HG03575 (cell line): ENCODE measurements around the gene CRTC3.
"Not testable (repeated sequence)": the region's sequence is repeated elsewhere in the genome, so short reads cannot be mapped to it uniquely, and the experiment has no call there.

Source experiments
- ATAC-seq: cut with Tn5 transposase; IDR thresholded peaks from one replicate; pipeline ENCODE4 v1.9.1; 2021; ENCODE audit not compliant: unreplicated experiment, insufficient number of reproducible peaks, low FRiP score; ENCODE audit errors: extremely low read depth

The CRTC3 gene

DNA sequence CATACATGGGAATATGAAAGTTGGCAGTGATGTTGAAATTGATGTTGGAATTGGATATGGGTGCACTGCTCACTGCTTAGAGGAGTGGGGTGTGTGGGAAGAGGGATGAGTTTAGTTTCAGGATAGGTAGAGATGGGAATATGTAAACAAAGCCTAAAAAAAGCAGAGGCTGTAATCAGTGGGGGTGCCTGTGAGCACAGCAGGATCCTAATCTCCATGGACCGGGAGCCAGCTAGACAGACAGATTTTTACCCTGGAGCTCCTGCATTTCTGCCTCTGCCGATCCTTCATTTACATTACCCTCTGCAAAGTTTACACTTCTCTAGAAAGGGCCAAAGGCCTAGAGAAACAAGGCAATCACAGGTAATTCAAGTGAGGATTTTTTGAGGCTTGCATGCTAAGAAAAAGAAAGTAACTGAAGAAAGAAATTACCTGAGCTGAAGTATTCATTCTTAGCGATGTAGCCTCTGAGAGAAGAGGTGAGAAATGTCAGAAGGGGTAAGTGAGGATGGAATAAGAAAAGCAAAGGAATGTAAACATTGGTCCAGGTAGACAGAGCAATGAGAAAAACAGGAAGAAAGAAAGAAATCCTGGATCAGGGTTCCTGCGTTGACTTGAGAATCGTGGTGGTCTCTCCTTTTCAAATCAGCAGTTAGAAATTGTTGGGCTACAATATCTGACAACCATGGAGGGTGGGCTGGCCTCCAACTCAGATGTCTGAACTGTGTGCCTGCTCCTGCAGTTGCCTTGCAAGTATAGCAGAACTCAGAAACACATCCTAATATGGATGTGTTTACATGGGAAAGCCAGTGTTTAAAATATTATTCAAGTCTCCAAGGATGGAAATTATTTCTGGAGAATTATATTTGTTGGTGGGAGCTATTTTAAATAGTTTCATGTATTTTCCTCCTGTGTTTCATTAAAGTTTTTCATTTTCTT lies 79.8 kb downstream of the CRTC3 start:
- no peak for ATAC-seq

DNA sequence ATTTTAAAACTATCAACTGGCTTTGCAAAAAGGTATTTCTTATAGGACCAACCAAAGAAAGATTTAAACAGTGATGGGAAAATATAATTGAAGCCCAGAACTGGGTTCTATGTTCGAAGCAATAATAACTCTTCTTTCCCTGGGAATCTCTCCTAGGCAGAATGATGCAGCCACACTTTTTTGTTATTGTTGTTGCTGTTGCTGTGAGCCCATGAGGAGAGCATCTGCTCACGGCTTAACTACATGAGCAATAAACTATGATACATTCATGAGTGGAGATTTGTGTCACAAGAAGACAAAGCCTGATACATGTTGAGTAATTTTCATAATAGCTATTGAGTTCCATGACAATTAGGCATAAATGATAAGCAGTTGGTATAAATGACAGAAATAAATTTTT lies 80.5 kb downstream of the CRTC3 start:
- no peak for ATAC-seq

DNA sequence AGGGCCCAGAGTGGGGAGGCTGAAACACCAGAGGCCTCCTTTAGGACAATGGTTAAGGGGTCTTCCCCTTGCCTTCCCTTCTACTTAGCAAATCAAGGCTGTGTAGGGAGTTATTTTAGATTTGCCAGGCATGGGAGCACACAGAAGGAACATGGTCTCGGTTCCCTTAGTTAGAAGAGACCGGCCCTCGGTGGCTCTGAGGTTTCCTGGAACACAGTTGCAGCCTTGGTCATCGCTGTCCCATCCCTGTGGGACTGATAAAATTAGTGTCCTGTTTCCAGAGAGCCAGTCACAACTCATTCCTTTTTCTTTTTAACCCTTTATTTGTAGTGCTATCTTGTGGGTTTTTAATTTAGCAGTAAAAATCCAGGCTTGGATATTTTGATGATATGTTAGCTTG lies 81.4 kb downstream of the CRTC3 start:
- no peak for ATAC-seq

DNA sequence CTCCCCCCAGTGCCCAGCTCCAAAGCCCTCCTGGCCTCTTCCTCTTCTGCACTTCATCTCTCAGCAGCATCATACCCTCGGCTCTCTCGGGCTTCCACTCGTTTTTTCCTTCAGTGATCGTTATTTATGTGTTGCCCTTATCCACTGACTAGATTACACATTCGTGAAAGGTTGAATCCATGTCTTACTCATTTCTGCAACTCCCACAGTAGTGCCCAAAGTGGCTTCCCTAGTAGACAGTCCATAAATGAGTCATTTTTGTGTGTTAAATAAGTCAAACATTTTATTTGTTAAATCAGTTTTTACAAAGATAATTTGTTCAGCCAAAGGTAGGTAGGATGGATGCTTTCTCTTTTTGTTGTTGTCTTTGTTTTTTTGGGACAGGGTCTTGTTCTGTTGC lies 87.4 kb downstream of the CRTC3 start:
- ATAC-seq = no peak

DNA sequence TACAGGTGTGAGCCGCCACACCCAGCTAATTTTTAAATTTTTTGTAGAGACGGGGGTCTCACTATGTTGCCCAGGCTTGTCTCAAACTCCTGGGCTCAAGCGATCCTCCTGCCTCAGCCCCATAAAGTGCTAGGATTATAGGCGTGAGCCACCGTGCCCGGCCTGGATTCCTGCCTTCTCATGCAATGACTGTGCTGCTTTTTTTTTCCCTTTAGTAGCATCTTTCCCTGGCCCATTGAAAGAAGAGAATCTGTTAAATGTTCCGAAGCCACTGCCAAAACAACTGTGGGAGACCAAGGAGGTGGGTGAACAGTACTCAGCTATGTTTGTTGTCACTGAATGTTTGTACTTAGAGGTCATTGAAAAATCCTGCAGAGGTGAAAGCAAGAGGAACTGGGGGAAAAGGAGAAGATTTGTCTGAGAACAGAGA lies 88.0 kb downstream of the CRTC3 start:
- no peak for ATAC-seq

DNA sequence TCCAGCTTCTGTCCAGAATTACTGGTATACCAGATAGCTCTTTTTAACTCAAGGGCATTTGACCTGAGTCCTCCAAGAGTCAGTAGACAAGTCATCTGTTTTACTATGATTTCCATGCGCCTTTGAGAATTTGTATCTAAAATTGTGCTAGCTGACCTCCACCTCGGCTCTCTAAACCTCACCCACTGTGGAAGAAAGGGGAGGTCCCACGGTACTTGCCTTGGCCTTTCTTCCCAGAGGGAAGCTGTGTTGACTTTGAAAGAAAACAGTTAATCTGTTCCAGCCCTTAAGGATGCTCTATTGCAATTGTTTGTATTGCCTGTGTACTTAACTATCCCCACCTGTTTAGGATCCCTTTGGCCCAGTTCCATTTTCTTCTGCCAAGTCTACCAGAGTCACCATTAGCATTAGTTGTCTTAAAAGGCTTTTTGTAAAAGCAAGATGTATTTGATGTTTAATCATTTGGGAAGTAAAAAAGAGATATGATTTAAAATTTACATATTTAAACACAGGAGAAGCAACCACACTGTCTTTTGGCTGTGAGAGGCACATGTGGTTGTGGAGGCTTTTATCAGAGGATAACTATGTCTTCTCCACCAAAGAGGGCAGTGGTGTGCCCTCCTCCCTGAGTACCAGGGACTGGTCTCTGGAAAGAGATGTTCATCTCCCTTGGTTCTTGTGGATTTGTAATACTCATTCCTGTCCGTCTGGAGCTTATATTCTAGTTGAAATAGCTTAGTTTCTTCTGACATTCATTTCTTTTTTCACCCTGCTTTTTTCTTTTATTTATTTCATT lies 88.8 kb downstream of the CRTC3 start:
- ATAC-seq = no peak

DNA sequence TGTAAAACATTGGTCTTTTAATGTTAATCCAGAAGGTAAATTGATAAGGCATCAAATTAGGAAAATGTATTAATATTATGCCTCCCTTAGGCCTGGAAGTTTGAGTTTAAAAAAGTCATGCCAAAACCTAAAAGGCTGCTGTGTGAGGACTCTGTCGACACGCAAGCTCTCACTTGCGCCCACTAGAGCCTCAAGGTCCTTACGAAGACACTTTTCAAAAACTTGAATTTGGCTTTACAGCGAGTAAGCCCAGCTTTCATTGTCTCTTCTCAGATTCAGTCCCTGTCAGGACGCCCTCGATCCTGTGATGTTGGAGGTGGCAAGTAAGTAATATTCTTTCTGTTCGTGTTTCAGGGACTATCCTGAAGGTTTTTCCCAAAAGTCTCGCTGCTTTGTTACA lies 89.7 kb downstream of the CRTC3 start:
- no peak for ATAC-seq

DNA sequence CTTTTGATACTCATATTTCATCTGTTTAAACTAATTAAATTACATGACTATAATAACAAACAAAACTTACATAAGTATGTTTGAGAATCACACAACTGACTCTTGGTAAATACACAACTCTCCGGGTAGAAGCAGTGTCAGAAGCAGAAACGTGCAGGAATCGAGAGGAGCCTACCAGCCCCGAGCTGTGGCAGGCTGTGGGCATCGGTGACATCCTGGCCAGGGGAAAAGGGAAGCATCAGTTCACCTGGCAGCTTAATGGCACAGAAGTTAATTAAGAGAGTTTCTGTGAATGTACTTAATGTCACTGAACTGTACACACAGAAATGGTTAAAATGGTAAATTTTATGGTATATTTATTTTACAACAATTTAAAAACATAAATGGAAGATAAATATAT lies 90.2 kb downstream of the CRTC3 start:
- ATAC-seq = no peak

DNA sequence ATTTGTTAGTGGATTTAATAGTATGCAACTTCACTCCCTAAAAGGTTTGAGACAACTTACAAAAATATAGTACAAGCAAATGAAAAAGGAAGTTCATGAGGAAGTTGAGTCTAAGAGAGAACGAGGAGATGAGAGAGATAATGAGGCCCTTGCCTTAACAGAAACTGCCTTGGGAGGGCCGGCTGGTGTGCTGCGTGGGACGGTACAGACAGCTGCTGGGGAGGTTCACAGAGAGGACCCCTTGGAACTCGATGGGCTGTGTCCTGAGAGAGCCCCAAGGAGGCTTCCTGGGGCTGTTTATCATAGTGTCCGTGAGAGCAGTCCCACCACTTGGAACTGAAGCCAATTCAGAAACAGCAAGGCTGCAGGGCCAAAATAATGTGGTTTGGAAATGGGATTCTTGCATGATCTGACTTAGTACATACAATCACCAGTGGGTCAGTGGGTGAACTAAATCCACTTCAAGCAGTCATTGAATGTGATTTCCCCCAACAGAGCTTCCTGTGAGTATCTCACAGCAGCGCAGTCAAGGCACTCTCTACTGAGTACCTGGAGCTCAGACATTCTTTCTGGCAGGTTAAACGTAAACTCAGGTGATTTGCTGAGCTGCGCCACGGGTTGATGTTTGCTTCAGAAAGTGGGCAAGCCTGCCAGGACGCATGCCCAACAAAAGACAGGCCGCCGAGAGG lies 90.8 kb downstream of the CRTC3 start:
- no peak for ATAC-seq

DNA sequence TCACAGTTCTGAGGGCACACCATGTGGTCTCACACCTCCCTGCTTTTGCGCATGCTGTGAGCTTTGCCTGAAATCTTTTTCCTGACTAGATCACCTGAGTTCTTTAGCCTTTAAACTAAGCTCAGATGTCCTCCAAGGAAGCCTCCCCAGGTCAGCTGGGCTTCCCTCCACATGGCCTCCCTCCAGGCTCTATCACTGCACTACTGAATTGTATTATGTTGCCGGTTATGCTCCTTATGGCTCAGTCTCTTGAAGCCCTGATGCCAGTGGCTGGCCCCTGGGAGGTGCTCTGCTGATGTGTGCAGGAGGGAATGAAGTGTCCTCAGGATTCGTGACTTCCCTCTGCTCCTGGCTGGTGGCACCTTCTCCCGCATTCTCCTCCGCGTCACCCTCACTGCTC lies 94.1 kb downstream of the CRTC3 start:
- no peak for ATAC-seq

DNA sequence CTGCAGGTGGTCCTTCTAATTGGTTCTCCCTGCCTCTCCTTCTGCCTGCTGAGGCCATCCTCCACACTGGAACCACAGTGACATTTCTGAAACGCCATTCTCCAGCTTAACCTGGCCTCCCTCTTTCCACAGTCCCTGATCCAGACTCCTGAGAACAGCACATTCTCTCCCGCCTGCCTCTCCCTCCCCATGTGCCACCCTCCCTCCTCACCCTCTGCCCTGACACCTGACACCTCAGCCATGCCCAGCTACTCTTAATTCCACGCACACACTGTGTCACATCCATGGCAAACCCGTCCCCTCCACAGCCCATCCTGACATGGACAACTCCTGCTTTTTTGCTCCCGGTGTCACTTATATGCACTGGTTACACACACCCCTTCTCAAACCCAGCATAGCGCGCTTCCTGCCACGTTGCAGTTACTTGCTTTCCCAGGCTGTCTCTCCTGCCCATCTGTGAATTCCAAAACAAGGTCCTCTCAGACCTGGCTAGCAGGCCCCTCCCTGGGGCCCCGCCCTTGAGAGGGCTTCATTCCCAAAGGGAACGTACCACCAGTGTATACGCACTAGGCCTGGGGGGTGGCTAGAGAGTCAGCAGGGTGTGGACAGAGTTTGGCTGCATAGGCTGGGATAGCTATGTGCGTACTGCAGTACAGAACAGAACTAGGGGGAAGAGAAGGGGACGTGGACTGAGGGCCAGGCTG lies 94.7 kb downstream of the CRTC3 start:
- no peak for ATAC-seq

DNA sequence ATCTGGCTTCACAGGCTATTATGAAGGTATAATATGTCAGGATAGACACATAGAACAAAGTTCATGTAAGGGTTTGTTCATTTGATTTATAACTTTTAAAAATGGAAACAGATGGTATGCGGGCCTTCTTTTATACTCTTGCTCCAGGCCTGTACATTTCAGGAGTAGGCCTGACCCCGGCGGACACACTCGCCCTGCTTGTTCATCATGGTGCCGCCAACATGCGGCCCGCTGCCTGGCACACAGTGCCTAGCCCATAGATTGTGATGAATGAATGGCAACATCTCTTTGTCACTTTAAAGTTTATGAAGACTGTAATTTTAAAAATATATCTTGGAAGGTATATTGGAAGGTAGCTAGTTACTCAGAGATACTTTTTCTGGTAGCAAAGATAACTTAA lies 95.3 kb downstream of the CRTC3 start:
- ATAC-seq = no peak

DNA sequence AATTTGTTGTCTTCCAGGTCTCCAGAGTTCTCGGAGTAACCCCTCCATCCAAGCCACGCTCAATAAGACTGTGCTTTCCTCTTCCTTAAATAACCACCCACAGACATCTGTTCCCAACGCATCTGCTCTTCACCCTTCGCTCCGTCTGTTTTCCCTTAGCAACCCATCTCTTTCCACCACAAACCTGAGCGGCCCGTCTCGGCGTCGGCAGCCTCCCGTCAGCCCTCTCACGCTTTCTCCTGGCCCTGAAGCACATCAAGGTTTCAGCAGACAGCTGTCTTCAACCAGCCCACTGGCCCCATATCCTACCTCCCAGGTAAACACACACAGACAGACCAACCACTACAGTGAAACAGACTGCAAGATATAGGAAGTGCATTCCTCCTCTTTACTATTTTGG lies 99.5 kb downstream of the CRTC3 start:
- no peak for ATAC-seq

DNA sequence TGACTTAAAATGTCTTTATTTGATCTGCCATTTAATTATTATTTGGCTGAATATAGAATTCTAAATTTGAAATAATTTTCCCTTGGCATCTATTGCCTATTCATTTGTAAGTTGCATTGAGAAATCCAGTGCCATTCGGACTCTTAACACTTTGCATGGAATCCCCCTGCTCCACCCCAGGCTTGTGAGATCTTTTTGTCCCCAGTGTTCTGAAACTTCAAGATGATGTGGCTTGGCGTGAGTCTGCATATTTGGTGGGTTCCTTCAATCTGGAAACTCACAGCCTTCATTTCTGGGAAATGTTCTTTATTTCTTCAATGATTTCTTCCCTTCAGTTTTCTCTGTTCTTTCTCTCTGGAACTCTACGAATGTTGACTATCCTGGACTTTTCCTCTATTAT lies 103.6 kb downstream of the CRTC3 start:
- no peak for ATAC-seq

DNA sequence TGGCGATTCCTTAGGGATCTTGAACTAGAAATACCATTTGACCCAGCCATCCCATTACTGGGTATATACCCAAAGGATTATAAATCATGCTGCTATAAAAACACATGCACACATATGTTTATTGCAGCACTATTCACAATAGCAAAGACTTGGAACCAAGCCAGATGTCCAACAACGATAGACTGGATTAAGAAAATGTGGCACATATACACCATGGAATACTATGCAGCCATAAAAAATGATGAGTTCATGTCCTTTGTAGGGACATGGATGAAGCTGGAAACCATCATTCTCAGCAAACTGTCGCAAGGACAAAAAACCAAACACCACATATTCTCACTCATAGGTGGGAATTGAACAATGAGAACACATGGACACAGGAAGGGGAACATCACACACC lies 107.3 kb downstream of the CRTC3 start:
- ATAC-seq = not testable (repeated sequence)

DNA sequence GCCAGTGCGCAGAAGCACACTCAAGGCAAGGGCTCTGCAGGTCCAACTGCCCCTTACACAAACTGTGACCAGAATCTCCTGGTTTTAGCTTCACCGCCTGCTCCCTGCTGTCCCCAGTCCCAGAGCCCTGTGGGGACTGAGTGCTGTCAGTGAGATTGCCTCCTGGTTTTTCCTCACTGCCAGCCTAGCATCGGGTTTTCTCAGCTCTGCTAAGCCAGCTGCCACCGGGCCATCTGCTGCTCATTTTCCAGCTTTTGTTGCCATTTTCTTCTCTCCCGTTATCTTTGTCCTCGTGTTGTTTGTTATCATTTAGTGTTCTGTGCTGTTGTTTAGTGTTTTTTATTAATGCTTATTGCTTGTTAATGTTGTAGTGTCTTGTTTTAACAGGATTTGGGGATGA lies 108.0 kb downstream of the CRTC3 start:
- ATAC-seq = no peak

DNA sequence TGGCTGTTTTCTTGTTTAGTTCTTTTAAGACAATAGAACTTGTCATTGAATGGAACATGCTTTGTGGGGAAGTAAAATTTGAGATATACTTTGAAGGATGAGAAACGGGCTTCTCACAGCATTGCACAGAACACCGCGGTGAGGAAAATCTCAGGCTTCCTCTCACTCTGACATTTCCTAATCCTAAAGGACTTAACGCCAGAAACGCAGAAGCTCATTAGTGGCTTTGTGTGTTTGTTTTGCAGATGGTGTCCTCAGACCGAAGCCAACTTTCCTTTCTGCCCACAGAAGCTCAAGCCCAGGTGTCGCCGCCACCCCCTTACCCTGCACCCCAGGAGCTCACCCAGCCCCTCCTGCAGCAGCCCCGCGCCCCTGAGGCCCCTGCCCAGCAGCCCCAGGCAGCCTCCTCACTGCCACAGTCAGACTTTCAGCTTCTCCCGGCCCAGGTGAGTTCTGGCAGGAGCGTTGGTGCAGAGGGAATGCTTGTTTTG lies 108.5 kb downstream of the CRTC3 start:
- ATAC-seq = no peak

DNA sequence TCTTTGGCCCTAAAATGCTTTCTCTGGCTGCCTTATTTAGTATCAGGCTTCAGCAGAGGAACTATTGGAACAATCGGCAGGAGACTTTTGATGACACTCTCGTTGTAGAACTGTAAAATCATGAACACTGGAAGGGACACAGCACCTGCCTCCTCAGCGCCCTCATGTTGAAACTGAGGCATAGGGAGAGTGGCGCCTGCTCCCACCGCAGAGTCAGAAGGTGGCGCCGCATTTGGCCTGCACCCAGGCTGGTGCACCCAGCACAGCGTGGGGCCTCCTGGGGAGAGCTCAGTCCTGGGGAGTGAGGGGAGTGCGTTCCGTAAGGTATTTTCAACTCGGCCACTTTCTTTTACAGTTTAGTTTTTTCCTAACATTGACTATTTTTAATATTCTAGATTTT lies 109.2 kb downstream of the CRTC3 start:
- ATAC-seq = no peak

DNA sequence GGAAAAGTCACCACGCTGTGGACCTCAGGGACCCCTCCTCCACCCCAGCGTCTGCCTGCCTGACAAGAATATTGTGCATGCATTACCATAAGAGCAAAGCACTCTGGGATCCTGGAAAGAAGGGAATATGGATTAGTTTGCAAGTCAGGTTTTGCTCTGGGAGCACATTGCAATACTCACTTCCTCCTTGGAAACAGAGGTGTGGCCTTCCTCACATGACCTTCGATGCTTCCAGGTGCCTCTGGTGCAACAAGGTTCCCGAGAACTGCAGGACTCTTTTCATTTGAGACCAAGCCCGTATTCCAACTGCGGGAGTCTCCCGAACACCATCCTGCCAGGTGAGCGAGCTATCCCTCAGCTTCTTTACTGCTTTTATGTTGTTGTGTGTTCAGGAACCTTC lies 111.1 kb downstream of the CRTC3 start:
- no peak for ATAC-seq
